ENCODE results near the gene RAB31. TPM values are rescaled to one million over a fixed set of nuclear protein-coding genes. Genes with fewer than 3 reads are reported as not detected.

The RAB31 gene
- total and polyA plus RNA-seq, 5 donors from 2014 or later, result 0.78 to 5.8 (median 1.3) TPM

DNA sequence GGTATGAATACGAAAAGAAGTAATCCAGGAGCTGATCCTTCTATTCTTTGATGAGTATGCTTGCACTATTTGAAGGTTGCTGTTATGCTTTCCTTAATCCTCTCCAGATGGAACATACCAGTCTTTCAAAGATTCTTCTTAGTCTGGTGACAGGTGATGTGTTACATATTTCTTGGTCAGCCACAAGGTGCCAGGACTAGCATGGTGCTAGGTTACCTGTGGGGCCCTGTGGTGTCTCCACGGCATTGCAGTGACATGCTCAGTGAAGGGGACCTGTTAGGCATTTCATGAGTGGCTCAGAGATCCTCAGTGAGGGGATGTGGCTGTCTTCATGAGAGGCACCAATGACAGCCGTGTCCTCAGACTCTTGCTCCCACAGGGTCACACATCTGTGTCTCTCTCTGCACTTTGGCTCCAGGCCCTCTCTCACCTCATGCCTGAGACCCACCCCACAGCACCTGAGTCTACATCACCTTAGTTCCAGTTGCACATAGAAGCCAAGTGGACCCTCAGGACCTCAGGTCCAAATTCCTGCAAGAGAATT is 13.1 kb upstream of the RAB31 start:
- Mint-ChIP-seq H3K4me3 (no peak overlapping the region), H3K9me3 (peaks cover 0 to 2% (median 0%) of the 10 kb centered on the region in 7 donors), H3K27me3 (peaks cover 32% of the 10 kb centered on the region), H3K27ac (no peak overlapping the region), H3K4me1 (no peaks in the 10 kb centered on the region), H3K36me3 (no peaks in the 10 kb centered on the region)
- no peaks in the 10 kb centered on the region for H3K9me3 ChIP-seq (ENCODE audit: control insufficient read depth in 2 of 2, low read length in 2 of 2)
- H3K27ac ChIP-seq (ENCODE audit: insufficient read depth, low read length, poor library complexity, severe bottlenecking), result no peak overlapping the region
- H3K27me3 ChIP-seq (ENCODE audit: control insufficient read depth, insufficient read depth, low read length), result no peaks in the 10 kb centered on the region
- H3K4me3 ChIP-seq (ENCODE audit: low read depth, low read length), result no peak overlapping the region
- no peaks in the 10 kb centered on the region for H3K4me1 ChIP-seq (ENCODE audit: control insufficient read depth, insufficient read depth, low read length, poor library complexity, severe bottlenecking)
- no peaks in the 10 kb centered on the region for H3K36me3 ChIP-seq (ENCODE audit: control insufficient read depth, insufficient read depth, low read length)
- ATAC-seq (ENCODE audit: low read depth in 2 of 2) (no peak), DNase-seq (no peak)

DNA sequence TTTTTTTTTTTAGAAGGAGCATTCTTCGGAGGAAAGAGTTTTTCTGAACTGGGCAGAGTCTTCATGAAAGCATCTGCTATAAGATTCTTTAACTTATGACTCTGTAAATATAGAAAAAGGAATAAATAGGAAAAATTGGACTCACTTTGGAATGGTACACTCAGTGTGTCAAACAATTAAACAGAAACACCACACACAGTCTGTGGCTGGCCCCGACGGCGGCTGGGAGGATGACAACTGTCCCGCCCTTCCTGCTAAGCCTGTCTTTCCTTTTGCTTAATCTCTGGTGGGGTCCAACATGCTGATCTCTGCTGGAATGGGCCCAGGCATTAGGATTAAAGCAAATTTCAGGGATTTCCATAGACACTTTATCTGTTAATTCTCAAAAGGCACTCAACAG is 12.5 kb upstream of the RAB31 start:
- H3K9me3 Mint-ChIP-seq, result peaks cover 0 to 2% (median 0%) of the 10 kb centered on the region in 7 donors
- H3K4me1 Mint-ChIP-seq, result no peaks in the 10 kb centered on the region
- H3K4me3 ChIP-seq (ENCODE audit: low read depth, low read length), result no peak overlapping the region
- no peak overlapping the region for H3K4me3 Mint-ChIP-seq
- peak overlapping the region in 1 of 3 donors; percentile 35 for H3K27ac Mint-ChIP-seq
- peaks cover 34% of the 10 kb centered on the region for H3K27me3 Mint-ChIP-seq
- no peaks in the 10 kb centered on the region for H3K27me3 ChIP-seq (ENCODE audit: control insufficient read depth, insufficient read depth, low read length)
- H3K4me1 ChIP-seq (ENCODE audit: control insufficient read depth, insufficient read depth, low read length, poor library complexity, severe bottlenecking), result no peaks in the 10 kb centered on the region
- H3K36me3 Mint-ChIP-seq, result no peaks in the 10 kb centered on the region
- DNase-seq (no peak), ATAC-seq (ENCODE audit: low read depth in 2 of 2) (no peak)
- no peaks in the 10 kb centered on the region for H3K36me3 ChIP-seq (ENCODE audit: control insufficient read depth, insufficient read depth, low read length)
- no peak overlapping the region for H3K27ac ChIP-seq (ENCODE audit: insufficient read depth, low read length, poor library complexity, severe bottlenecking)
- H3K9me3 ChIP-seq (ENCODE audit: control insufficient read depth in 2 of 2, low read length in 2 of 2), result no peaks in the 10 kb centered on the region

DNA sequence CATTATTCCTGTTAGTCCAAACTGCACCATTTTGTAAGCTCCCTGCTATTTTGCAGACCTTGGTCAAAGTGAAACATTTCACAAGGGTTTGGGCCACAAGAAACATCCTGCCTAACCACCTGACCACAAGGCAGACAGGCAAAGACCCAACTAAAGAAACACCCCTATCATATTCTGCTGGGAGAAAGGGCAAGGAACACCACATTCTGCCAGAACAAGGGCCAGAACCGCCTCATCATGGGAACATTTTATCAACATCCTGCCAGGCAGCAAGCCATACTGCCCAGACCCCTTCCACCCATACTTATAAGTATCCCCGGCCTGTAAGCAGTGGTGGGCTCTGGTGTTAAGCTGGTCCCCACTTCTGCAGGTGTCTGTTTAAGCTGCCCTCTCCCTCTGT is 12.0 kb upstream of the RAB31 start:
- Histone ChIP-seq H3K9me3 (ENCODE audit: control insufficient read depth in 2 of 2, low read length in 2 of 2) (no peaks in the 10 kb centered on the region), H3K4me1 (ENCODE audit: control insufficient read depth, insufficient read depth, low read length, poor library complexity, severe bottlenecking) (no peaks in the 10 kb centered on the region), H3K36me3 (ENCODE audit: control insufficient read depth, insufficient read depth, low read length) (no peaks in the 10 kb centered on the region), H3K27ac (ENCODE audit: insufficient read depth, low read length, poor library complexity, severe bottlenecking) (no peak overlapping the region), H3K27me3 (ENCODE audit: control insufficient read depth, insufficient read depth, low read length) (no peaks in the 10 kb centered on the region), H3K4me3 (ENCODE audit: low read depth, low read length) (no peak overlapping the region)
- Mint-ChIP-seq H3K4me1 (no peaks in the 10 kb centered on the region), H3K27me3 (peaks cover 34% of the 10 kb centered on the region), H3K27ac (peak overlapping the region in 1 of 3 donors; percentile 35), H3K9me3 (peaks cover 0 to 2% (median 0%) of the 10 kb centered on the region in 7 donors), H3K36me3 (no peaks in the 10 kb centered on the region), H3K4me3 (no peak overlapping the region)
- no peak for DNase-seq
- ATAC-seq (ENCODE audit: low read depth in 2 of 2), result no peak

DNA sequence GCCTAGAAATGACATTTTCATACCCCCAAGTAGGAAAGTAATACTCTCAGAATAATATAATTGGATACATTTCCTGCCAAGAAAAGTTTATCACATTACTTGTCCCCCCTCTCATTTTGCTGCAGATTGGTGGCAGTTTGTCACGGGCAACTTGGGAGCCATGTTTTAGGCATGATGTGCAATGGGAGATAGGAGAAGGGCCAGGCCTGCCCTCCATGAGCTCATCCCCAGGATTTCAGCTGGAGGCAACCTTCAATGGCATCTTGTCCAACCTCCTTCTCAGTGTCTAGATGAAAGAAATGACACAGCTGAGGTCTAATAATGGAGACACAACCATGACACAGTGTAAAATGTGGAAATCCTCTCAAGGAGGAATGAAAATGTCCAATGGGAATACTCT is 11.4 kb upstream of the RAB31 start:
- Mint-ChIP-seq H3K4me1 (no peaks in the 10 kb centered on the region), H3K36me3 (no peaks in the 10 kb centered on the region), H3K9me3 (peaks cover 0 to 2% (median 0%) of the 10 kb centered on the region in 7 donors), H3K4me3 (no peak overlapping the region), H3K27me3 (peaks cover 37% of the 10 kb centered on the region), H3K27ac (no peak overlapping the region)
- Histone ChIP-seq H3K9me3 (ENCODE audit: control insufficient read depth in 2 of 2, low read length in 2 of 2) (no peaks in the 10 kb centered on the region), H3K27me3 (ENCODE audit: control insufficient read depth, insufficient read depth, low read length) (no peaks in the 10 kb centered on the region), H3K27ac (ENCODE audit: insufficient read depth, low read length, poor library complexity, severe bottlenecking) (no peak overlapping the region), H3K4me1 (ENCODE audit: control insufficient read depth, insufficient read depth, low read length, poor library complexity, severe bottlenecking) (no peaks in the 10 kb centered on the region), H3K36me3 (ENCODE audit: control insufficient read depth, insufficient read depth, low read length) (no peaks in the 10 kb centered on the region), H3K4me3 (ENCODE audit: low read depth, low read length) (no peak overlapping the region)
- no peak for ATAC-seq (ENCODE audit: low read depth in 2 of 2)
- DNase-seq, result no peak

DNA sequence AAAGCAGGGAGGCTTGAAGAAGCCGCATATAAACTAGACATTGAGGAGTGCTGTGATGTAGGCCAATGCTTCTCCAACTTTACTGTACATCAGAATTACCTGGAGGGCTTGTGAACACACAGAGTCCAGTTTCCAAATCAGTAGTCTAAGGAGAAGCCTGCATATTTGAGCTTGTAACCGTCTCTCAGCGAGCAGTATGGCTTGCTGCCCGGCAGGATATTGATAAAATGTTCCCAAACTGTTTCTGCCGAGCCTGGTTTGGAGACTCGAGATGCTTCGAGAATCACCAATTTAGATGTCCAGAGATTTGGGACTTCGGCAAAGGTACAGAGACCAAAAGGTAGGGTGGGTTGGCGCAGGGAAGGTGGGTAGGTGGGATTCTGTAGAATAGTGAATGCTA is 11.0 kb upstream of the RAB31 start:
- ATAC-seq (ENCODE audit: low read depth in 2 of 2) (no peak), DNase-seq (no peak)

DNA sequence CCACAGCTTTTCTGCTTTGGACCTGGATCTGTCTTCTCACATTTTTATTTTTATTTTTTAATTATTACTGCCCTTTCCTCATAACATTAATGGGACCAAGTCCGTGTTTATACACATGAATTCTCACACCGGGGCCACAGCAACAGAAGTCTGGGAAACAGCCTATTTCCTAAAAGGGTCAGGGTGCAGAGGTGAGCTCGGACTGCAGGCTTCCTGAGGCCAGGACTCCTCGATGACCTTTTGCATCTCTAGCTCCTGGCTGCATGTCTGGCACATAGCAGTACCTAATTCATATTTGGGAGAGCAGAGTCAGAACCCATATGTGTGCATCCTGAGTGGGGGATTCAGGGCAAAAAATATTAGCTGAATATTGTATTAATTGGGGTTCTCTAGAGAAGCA is 9.6 kb upstream of the RAB31 start:
- Histone ChIP-seq H3K36me3 (ENCODE audit: control insufficient read depth, insufficient read depth, low read length) (no peaks in the 10 kb centered on the region), H3K27me3 (ENCODE audit: control insufficient read depth, insufficient read depth, low read length) (no peaks in the 10 kb centered on the region), H3K27ac (ENCODE audit: insufficient read depth, low read length, poor library complexity, severe bottlenecking) (no peak overlapping the region), H3K9me3 (ENCODE audit: control insufficient read depth in 2 of 2, low read length in 2 of 2) (no peaks in the 10 kb centered on the region), H3K4me3 (ENCODE audit: low read depth, low read length) (no peak overlapping the region), H3K4me1 (ENCODE audit: control insufficient read depth, insufficient read depth, low read length, poor library complexity, severe bottlenecking) (no peaks in the 10 kb centered on the region)
- H3K27ac Mint-ChIP-seq, result peak overlapping the region in 1 of 3 donors; percentile 17
- H3K36me3 Mint-ChIP-seq, result no peaks in the 10 kb centered on the region
- no peak for DNase-seq
- peaks cover 38% of the 10 kb centered on the region for H3K27me3 Mint-ChIP-seq
- no peak for ATAC-seq (ENCODE audit: low read depth in 2 of 2)
- no peaks in the 10 kb centered on the region for H3K4me1 Mint-ChIP-seq
- peaks cover 0 to 2% (median 0%) of the 10 kb centered on the region in 7 donors for H3K9me3 Mint-ChIP-seq
- no peak overlapping the region for H3K4me3 Mint-ChIP-seq

More for the DNA sequence above, 11.0 kb upstream of the RAB31 start:
- H3K36me3 Mint-ChIP-seq, result no peaks in the 10 kb centered on the region
- peaks cover 0 to 2% (median 0%) of the 10 kb centered on the region in 7 donors for H3K9me3 Mint-ChIP-seq
- H3K4me3 Mint-ChIP-seq, result no peak overlapping the region
- no peak overlapping the region for H3K27ac Mint-ChIP-seq
- Histone ChIP-seq H3K27ac (ENCODE audit: insufficient read depth, low read length, poor library complexity, severe bottlenecking) (no peak overlapping the region), H3K4me3 (ENCODE audit: low read depth, low read length) (no peak overlapping the region), H3K9me3 (ENCODE audit: control insufficient read depth in 2 of 2, low read length in 2 of 2) (no peaks in the 10 kb centered on the region), H3K27me3 (ENCODE audit: control insufficient read depth, insufficient read depth, low read length) (no peaks in the 10 kb centered on the region), H3K36me3 (ENCODE audit: control insufficient read depth, insufficient read depth, low read length) (no peaks in the 10 kb centered on the region), H3K4me1 (ENCODE audit: control insufficient read depth, insufficient read depth, low read length, poor library complexity, severe bottlenecking) (no peaks in the 10 kb centered on the region)
- H3K4me1 Mint-ChIP-seq, result no peaks in the 10 kb centered on the region
- H3K27me3 Mint-ChIP-seq, result peaks cover 37% of the 10 kb centered on the region

DNA sequence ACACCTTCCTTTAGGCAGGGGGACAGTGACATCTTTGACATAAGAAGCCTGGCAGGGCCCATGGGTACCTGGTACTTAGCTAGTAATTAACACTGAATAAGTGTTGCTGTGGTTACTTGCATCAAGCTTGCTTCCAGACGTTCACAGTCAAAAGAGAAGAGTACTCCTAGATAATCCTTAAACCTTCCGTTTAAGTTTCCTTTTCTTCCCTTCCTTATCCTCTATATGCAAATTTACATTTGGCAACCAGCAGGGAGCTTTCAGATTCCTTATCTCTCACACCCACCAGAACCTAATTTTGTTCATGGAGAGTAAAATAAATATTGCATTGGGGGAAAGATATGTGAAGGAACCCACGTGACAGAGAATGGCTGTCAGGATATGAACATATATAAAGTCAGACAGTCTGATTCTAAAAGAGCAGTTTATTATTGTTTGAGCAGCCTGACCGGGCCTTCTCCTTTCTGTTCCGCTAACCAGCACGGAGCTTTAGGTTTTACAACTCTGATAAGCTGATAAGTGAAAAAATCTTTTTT is 7.8 kb upstream of the RAB31 start:
- Histone ChIP-seq H3K27ac (ENCODE audit: insufficient read depth, low read length, poor library complexity, severe bottlenecking) (no peak overlapping the region), H3K4me3 (ENCODE audit: low read depth, low read length) (no peak overlapping the region), H3K9me3 (ENCODE audit: control insufficient read depth in 2 of 2, low read length in 2 of 2) (no peaks in the 10 kb centered on the region), H3K27me3 (ENCODE audit: control insufficient read depth, insufficient read depth, low read length) (no peaks in the 10 kb centered on the region), H3K36me3 (ENCODE audit: control insufficient read depth, insufficient read depth, low read length) (no peaks in the 10 kb centered on the region), H3K4me1 (ENCODE audit: control insufficient read depth, insufficient read depth, low read length, poor library complexity, severe bottlenecking) (no peaks in the 10 kb centered on the region)
- ATAC-seq (ENCODE audit: low read depth in 2 of 2) (no peak), DNase-seq (no peak)
- H3K36me3 Mint-ChIP-seq, result no peaks in the 10 kb centered on the region
- peaks cover 39% of the 10 kb centered on the region for H3K27me3 Mint-ChIP-seq
- no peaks in the 10 kb centered on the region for H3K4me1 Mint-ChIP-seq
- no peak overlapping the region for H3K4me3 Mint-ChIP-seq
- H3K27ac Mint-ChIP-seq, result no peak overlapping the region
- peaks cover 0 to 2% (median 0%) of the 10 kb centered on the region in 7 donors for H3K9me3 Mint-ChIP-seq
